ENCODE data around the gene TANC1.

DNA sequence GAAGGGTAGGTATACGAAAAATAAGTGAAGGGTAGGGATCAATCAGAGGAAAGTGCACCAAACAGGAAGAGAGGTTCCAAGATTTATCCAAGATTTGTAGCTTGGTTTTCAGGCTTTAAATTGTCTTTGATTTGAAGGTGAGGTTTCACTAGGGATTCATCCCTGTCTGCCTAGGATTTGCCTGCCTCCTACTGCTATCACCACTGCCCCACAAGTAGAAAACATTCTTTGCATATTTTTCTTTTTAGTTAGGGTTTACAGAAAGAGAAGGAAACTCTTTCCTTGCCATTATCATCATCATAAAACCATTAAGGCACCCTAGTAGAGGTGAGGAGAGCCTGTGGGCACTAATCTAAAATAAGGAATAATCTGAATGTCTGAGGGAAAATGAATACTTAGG lies 45.8 kb upstream of the TANC1 start:
- TF ChIP-seq POLR2AphosphoS5 (IDR thresholded peaks at IDR 0.05; ENCODE audit: low read depth, low read length) (no peak), SIN3A (IDR thresholded peaks at IDR 0.05; ENCODE audit: borderline replicate concordance, insufficient read depth, low read length) (no peak), REST (IDR thresholded peaks at IDR 0.05; ENCODE audit: insufficient read depth in 1 of 2, low read depth in 2 of 2, low read length in 2 of 2) (no peak)

Data from PFSK-1 (cell line).